ENCODE results near the gene NDUFV1. TPM values are rescaled to one million over a fixed set of nuclear protein-coding genes. Genes with fewer than 3 reads are reported as not detected.
"Not testable (repeated sequence)": the region's sequence is repeated elsewhere in the genome, so short reads cannot be mapped to it uniquely, and the experiment has no call there.

NDUFV1 gene
- total and polyA plus RNA-seq, 2 of the 4 experiments (the other 2 are of a cell fraction) = 120 to 133 TPM

DNA sequence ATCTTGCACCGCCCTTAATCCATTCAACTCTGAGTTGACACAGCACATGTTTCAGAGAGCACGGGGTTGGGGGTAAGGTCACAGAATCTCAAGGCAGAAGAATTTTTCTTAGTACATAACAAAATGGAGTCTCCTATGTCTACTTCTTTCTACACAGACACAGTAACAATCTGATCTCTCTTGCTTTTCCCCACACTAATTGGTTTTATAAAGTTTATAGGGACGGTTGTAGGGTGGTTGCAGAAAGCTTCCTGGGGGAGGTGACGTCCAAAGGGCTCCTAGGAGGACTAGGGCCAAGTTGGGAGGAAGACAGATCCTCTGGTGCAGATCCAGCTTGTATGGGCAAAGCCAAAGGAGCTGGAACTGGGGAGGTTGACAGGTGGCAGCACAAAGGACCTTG is 2.6 kb upstream of the NDUFV1 start:
- ATAC-seq (ENCODE audit: low read depth); H4K5ac ChIP-seq (ENCODE audit: low read depth, low read length); BruUV-seq (replicated peaks); H3K18ac ChIP-seq (ENCODE audit: low read depth, low read length); H3K9me3 ChIP-seq (ENCODE audit: control insufficient read depth, insufficient read depth, low read length); H2BK20ac ChIP-seq (ENCODE audit: low read depth, low read length); H2BK5ac ChIP-seq (ENCODE audit: low read depth, low read length, poor library complexity, severe bottlenecking); CTCF ChIA-PET; H3K36me3 ChIP-seq (ENCODE audit: control insufficient read depth, insufficient read depth, low read length); H3K9ac ChIP-seq (ENCODE audit: low read depth, low read length); H4K8ac ChIP-seq (ENCODE audit: low read depth in 2 of 2, low read length in 2 of 2); in situ Hi-C loops (cut with MboI; ENCODE audit: low sequenced_read_pairs); H3K4me3 ChIP-seq (ENCODE audit: insufficient read depth, low read depth, low read length); H3K14ac ChIP-seq (replicated peaks; ENCODE audit: low read depth, low read length); H2BK15ac ChIP-seq (ENCODE audit: low read depth, low read length); H3K4me1 ChIP-seq (ENCODE audit: control insufficient read depth, insufficient read depth, low read length); H3K23ac ChIP-seq (ENCODE audit: low read depth, low read length); H4K20me1 ChIP-seq (ENCODE audit: insufficient read depth, low read length); H3K56ac ChIP-seq (ENCODE audit: extremely low read depth, insufficient read depth, low read length); DNase-seq; POLR2A ChIA-PET (ENCODE audit: unreplicated experiment); H3K27ac ChIP-seq (ENCODE audit: insufficient read depth, low read length); H3K9me1 ChIP-seq (ENCODE audit: insufficient read depth, low read length); H2AK9ac ChIP-seq (replicated peaks; ENCODE audit: low read depth, low read length, poor library complexity); intact Hi-C loops (cut with micrococcal nuclease); dilution Hi-C loops (cut with HindIII; ENCODE audit: low sequenced_read_pairs, unreplicated experiment); H2AFZ ChIP-seq (replicated peaks; ENCODE audit: low read length, poor library complexity); H3K4me2 ChIP-seq (ENCODE audit: low read depth, low read length); H2BK120ac ChIP-seq (ENCODE audit: low read depth, low read length); H4K91ac ChIP-seq (ENCODE audit: insufficient read depth, low read depth, low read length); H2AK5ac ChIP-seq (ENCODE audit: low read depth, low read length); H3K4ac ChIP-seq (ENCODE audit: low read depth, low read length): not testable (repeated sequence)
- Histone ChIP-seq H3K79me1 (ENCODE audit: low read depth in 1 of 2, low read length in 2 of 2) (peaks cover 17 to 22% of the 10 kb centered on the region in 2 experiments), H3K27me3 (ENCODE audit: control insufficient read depth, insufficient read depth, low read length) (peaks cover 13% of the 10 kb centered on the region)
- no CpG with 5 or more reads among the region's 4 CpGs for WGBS, 2 experiments (ENCODE audit: extremely low coverage in 2 of 2, insufficient read length in 1 of 2)
